PC-9 (cell line): ENCODE results near the gene MB21D2.
"Not testable (repeated sequence)": the region's sequence is repeated elsewhere in the genome, so short reads cannot be mapped to it uniquely, and the experiment has no call there.

Source experiments
- EZH2 ChIP-seq: fragments of 200-600 bp; sonication (generic); IDR thresholded peaks from 2 replicates; pipeline ENCODE4 v1.8.0; 2017; ENCODE audit warnings: antibody characterized with exemption, low read depth
- TF ChIP-seq, protein P1 (sequence below): fragments of 200-600 bp; sonication (generic); conservative IDR thresholded peaks from 2 replicates; pipeline ENCODE4 v1.6.1; 2017; ENCODE audit warnings: mixed run types, antibody characterized with exemption, mild to moderate bottlenecking, moderate library complexity

DNA sequence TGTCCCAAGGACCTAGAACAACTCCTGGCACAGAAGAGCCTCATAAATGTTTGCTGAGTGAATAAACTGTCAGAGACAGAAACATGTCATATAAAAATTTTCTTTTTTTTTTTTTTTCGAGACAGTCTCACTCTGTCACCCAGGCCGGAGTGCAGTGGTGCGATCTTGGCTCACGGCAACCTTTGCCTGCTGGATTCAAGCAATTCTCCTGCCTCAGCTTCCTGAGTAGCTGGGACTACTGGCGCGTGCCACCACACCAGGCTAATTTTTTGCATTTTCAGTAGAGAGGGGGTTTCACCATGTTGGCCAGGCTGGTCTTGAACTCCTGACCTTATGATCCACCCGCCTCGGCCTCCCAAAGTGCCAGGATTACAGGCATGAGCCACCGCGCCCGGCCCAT is 67.8 kb downstream of the MB21D2 start:
- TF ChIP-seq, protein P1, sequence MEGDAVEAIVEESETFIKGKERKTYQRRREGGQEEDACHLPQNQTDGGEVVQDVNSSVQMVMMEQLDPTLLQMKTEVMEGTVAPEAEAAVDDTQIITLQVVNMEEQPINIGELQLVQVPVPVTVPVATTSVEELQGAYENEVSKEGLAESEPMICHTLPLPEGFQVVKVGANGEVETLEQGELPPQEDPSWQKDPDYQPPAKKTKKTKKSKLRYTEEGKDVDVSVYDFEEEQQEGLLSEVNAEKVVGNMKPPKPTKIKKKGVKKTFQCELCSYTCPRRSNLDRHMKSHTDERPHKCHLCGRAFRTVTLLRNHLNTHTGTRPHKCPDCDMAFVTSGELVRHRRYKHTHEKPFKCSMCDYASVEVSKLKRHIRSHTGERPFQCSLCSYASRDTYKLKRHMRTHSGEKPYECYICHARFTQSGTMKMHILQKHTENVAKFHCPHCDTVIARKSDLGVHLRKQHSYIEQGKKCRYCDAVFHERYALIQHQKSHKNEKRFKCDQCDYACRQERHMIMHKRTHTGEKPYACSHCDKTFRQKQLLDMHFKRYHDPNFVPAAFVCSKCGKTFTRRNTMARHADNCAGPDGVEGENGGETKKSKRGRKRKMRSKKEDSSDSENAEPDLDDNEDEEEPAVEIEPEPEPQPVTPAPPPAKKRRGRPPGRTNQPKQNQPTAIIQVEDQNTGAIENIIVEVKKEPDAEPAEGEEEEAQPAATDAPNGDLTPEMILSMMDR = not testable (repeated sequence)
- not testable (repeated sequence) for TF ChIP-seq EZH2
